ENCODE results near the gene BPIFB1. TPM values are rescaled to one million over a fixed set of nuclear protein-coding genes. Genes with fewer than 3 reads are reported as not detected.

The BPIFB1 gene
- total and polyA plus RNA-seq, 2 of the 8 experiments (the other 6 are each of a cell fraction or from before 2014, with no cell fraction given): not detected

DNA sequence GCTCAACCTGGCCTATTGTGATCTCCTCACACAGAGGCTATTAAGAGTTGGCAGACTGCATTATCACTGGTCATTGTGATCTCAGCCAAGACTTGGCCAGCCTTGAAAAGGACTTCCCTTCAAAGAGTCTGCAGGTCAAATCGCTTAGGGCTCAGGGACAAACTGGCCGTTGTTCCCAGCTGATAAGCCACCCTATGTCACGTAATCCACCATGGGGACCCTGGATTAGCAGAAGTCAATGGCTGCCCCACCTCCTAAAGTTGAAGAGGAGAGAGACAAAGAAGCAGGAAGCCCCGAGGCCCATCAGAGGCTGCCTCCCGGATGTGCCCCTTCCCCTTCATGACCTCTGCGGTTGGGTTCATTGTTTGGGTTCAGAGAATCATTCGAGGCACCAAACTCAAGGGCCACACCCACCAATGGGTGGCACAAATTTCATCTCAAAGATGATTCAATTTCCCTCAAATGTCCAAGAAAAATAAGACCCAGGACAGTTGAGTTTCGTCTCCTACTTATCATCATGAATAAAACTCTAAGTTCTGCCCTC lies 56.6 kb downstream of the BPIFB1 start (continued):
- TF ChIP-seq RBBP5 (IDR thresholded peaks at IDR 0.05; ENCODE audit: borderline replicate concordance, low read depth, low read length): no peak
- no peak for TF ChIP-seq RAD21 (IDR thresholded peaks at IDR 0.05 in 1 of 2, conservative IDR thresholded peaks at IDR 0.05 in 1 of 2; ENCODE audit: low read depth in 2 of 2, low read length in 2 of 2)
- TF ChIP-seq KDM1A (IDR thresholded peaks at IDR 0.05; ENCODE audit: borderline replicate concordance, low read length): no peak
- TF ChIP-seq, protein P1, sequence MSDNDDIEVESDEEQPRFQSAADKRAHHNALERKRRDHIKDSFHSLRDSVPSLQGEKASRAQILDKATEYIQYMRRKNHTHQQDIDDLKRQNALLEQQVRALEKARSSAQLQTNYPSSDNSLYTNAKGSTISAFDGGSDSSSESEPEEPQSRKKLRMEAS (IDR thresholded peaks at IDR 0.05): no peak

Measured in H1 (cell line).